Panc1 (cell line): ENCODE measurements around the gene CHSY1. TPM values are rescaled to one million over a fixed set of nuclear protein-coding genes. Genes with fewer than 3 reads are reported as not detected.

Source experiments
- ATAC-seq: fragments of 200-7000 bp; cut with Tn5 transposase; 2 replicates; pipeline ENCODE4 v1.9.1; 2020; ENCODE audit warnings: mild to moderate bottlenecking, moderate library complexity
- BruUV-seq: library from RNA; stranded (reverse); fragments of 400-500 nt; replicated peaks from 2 replicates; lab custom pipeline; 2021; lab: Mats Ljungman, UMichigan
- CTCF ChIA-PET: fragments of 300-600 bp; sonication (Branson Sonifier 250); formaldehyde crosslinking; loops from one replicate; lab custom pipeline; 2022; ENCODE audit warnings: antibody characterized with exemption; lab: Charles Lee
- POLR2A ChIA-PET: fragments of 300-600 bp; sonication (Branson Sonifier 250); formaldehyde crosslinking; loops from one replicate; lab custom pipeline; 2022; ENCODE audit warnings: antibody characterized with exemption; lab: Charles Lee
- DNase-seq: peaks from one replicate; pipeline ENCODE4 v3.0.0-alpha.2; 2010; ENCODE audit warnings: low read depth, low spot score
- H3K27ac ChIP-seq: 2 replicates; pipeline ENCODE4 v1.5.1; 2011; ENCODE audit warnings: mild to moderate bottlenecking, low read length, inconsistent platforms
- H3K27me3 ChIP-seq: fragments of 200-500 bp; sonication (Bioruptor generic); 2 replicates; pipeline ENCODE4 v1.6.0; 2014; ENCODE audit warnings: low read length, inconsistent platforms; ENCODE audit not compliant: control insufficient read depth, insufficient read depth
- H3K36me3 ChIP-seq: fragments of 200-500 bp; sonication (Bioruptor generic); 2 replicates; pipeline ENCODE4 v1.5.1; 2014; ENCODE audit warnings: inconsistent platforms, mild to moderate bottlenecking, low read length, moderate library complexity; ENCODE audit not compliant: control insufficient read depth, insufficient read depth
- H3K4me1 ChIP-seq: 2 replicates; pipeline ENCODE4 v1.5.1; 2011; ENCODE audit warnings: inconsistent platforms, mild to moderate bottlenecking, low read length, moderate library complexity; ENCODE audit not compliant: control insufficient read depth, insufficient read depth
- H3K4me3 ChIP-seq, 2 experiments: 2 replicates each; pipeline ENCODE4 v1.5.1; 2011 to 2012; ENCODE audit warnings: low read depth in 2 of 2, low read length in 2 of 2, mild to moderate bottlenecking in 2 of 2, inconsistent platforms in 1 of 2, moderate library complexity in 1 of 2
- H3K9me3 ChIP-seq: fragments of 200-500 bp; sonication (Bioruptor generic); 2 replicates; pipeline ENCODE4 v1.5.1; 2014; ENCODE audit warnings: low read depth, mild to moderate bottlenecking, inconsistent platforms, low read length, moderate library complexity; ENCODE audit not compliant: control insufficient read depth, insufficient read depth
- CTCF ChIP-seq: fragments of 450-650 bp; IDR thresholded peaks from 2 replicates; pipeline ENCODE4 v1.5.1; 2017; ENCODE audit warnings: mild to moderate bottlenecking
- POLR2AphosphoS5 ChIP-seq: IDR thresholded peaks from 2 replicates; pipeline ENCODE4 v1.6.1; 2012; ENCODE audit warnings: mild to moderate bottlenecking, low read depth, low read length, moderate library complexity
- REST ChIP-seq, 2 experiments: IDR thresholded peaks; 2 replicates each; pipeline ENCODE4 v1.6.1; 2011 to 2012; ENCODE audit warnings: low read depth in 2 of 2, control low read depth in 1 of 2, low read length in 1 of 2, mild to moderate bottlenecking in 1 of 2, moderate library complexity in 1 of 2; ENCODE audit not compliant: insufficient read depth in 1 of 2
- SIN3A ChIP-seq: IDR thresholded peaks from 2 replicates; pipeline ENCODE4 v1.6.1; 2012; ENCODE audit warnings: low read depth, mild to moderate bottlenecking, low read length, moderate library complexity, borderline replicate concordance; ENCODE audit not compliant: insufficient read depth
- TCF7L2 ChIP-seq: IDR thresholded peaks from 2 replicates; pipeline ENCODE4 v1.6.1; 2011; ENCODE audit warnings: mild to moderate bottlenecking, low read depth, low read length, inconsistent platforms
- in situ Hi-C: cut with HindIII; loops from 2 replicates; pipeline ENCODE4 v1.10.0; 2016; ENCODE audit warnings: low sequenced_read_pairs, low pct_unique_long_range_greater_than_20kb
- intact Hi-C: fragments of 100-400 bp; cut with micrococcal nuclease; formaldehyde crosslinking; loops from one replicate; pipeline ENCODE4 v1.10.0; 2022; ENCODE audit not compliant: unreplicated experiment
- total RNA-seq: library from RNA; stranded (reverse); gene quantifications from one replicate; pipeline ENCODE4 v1.2.1, GENCODE V29; 2021; ENCODE audit not compliant: unreplicated experiment

Gene CHSY1
- total RNA-seq, 1 experiment from 2014 or later = 50.8 TPM

- H3K4me3 ChIP-seq = no peak overlapping the region
- peaks cover 5% of the 10 kb centered on the region; the same call in 1 of the 2 replicates for H3K4me1 ChIP-seq
- in situ Hi-C loops = no loop called here
- TF ChIP-seq POLR2AphosphoS5 (no peak), SIN3A (no peak), TCF7L2 (no peak), CTCF (no peak), REST (IDR thresholded peaks at IDR 0.05; ENCODE audit: insufficient read depth in 1 of 2, low read depth in 2 of 2, low read length in 1 of 2) (no peak)
- ChIA-PET CTCF (no interaction called here), POLR2A (no interaction called here)
- ATAC-seq = no peak
- no peak for DNase-seq
- H3K9me3 ChIP-seq = no peaks in the 10 kb centered on the region
- H3K27me3 ChIP-seq = no peaks in the 10 kb centered on the region
- no TSS peak for BruUV-seq
- H3K27ac ChIP-seq = no peak overlapping the region
- H3K36me3 ChIP-seq = no peaks in the 10 kb centered on the region
- intact Hi-C loops = no loop called here
These were observed 111.2 kb downstream of the CHSY1 start for GRCh38 chr15:101140697-101141065.

GRCh38 chr15:101139986-101140696 is 111.7 kb downstream of the CHSY1 start:
- Histone ChIP-seq H3K4me1 (peaks cover 3% of the 10 kb centered on the region; the same call in 1 of the 2 replicates), H3K36me3 (no peaks in the 10 kb centered on the region), H3K4me3 (no peak overlapping the region), H3K27ac (peak overlapping the region; percentile 26; the same call in 1 of the 2 replicates), H3K9me3 (no peaks in the 10 kb centered on the region), H3K27me3 (no peaks in the 10 kb centered on the region)
- in situ Hi-C loops = no loop called here
- no peak for ATAC-seq
- ChIA-PET POLR2A (interaction anchor here (0.7 kb wide), 1 partner anchor 10 kb away, joined by 4 read pairs; no protein-coding TSS in a partner anchor), CTCF (no interaction called here)
- intact Hi-C loops = no loop called here
- no peak for DNase-seq
- BruUV-seq = no TSS peak
- no peak for TF ChIP-seq CTCF
